ENCODE results near the gene RHBDL1. TPM values are rescaled to one million over a fixed set of nuclear protein-coding genes. Genes with fewer than 3 reads are reported as not detected.

RHBDL1 gene
- total RNA-seq, 1 experiment from 2014 or later: 1.5 TPM

DNA sequence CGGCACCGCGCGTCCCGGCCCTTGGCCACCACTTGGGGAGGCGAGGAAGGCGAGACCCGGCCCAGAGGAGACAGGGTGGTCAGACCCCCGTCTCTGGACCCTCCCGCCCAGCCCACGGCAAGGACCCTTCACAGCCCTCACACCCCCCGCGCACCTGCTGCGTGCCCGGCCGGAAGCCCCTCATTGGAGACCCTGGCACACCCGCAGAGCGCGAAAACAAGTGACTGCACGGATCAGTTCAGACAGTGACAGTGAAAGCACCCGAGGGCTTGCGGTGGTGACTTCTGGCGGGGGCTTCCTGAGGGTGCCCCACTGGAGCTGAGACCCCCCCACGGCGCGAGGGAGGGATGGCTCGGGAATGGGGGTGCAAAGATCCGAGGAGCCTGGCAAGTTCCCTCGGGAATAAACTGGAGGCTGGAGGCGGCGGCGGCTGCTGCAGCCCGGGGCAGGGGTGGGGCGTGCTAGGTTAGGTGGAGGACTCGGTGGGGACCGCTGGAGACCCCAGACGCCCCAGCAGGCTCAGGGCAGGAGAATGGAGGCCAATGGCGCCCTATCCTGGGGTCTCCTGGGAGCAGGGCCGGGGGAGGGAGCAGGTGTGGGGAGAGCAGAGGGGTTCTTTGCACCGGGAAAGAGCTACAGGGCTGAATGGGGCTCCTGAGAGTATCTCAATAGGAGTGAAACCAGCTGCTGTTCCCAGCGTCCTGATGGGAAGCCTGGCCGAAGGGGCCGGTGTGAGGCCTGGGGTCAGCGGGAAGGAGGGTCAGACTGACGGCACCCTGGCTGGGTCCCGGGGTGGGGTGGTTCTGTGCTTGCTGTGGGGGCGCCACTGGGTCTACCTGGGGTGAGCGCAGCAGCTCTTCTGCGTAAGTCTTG lies 31.0 kb downstream of the RHBDL1 start:
- no peaks in the 10 kb centered on the region for H3K36me3 ChIP-seq (ENCODE audit: insufficient read depth, low read length, poor library complexity, severe bottlenecking)
- intact Hi-C loops (cut with micrococcal nuclease; ENCODE audit: unreplicated experiment): no loop called here
- peak overlapping the region; percentile 23 for H3K4me3 ChIP-seq (ENCODE audit: low read depth, low read length, poor library complexity, severe bottlenecking)
- peaks cover 58% of the 10 kb centered on the region for H3K27me3 ChIP-seq (replicated peaks; ENCODE audit: insufficient read depth, low read depth, low read length, poor library complexity)
- DNase-seq (ENCODE audit: low spot score): no peak
- no peaks in the 10 kb centered on the region for H3K4me1 ChIP-seq (ENCODE audit: insufficient read depth, low read length, poor library complexity, severe bottlenecking)
- BruUV-seq (replicated peaks): no TSS peak
- ChIA-PET POLR2A (ENCODE audit: low non-redundant PET) (no interaction called here), CTCF (no interaction called here)
- no peaks in the 10 kb centered on the region for H3K9me3 ChIP-seq (ENCODE audit: low read depth, low read length, poor library complexity, severe bottlenecking)
- peak; percentile 7 for TF ChIP-seq EZH2 (IDR thresholded peaks at IDR 0.05; ENCODE audit: borderline replicate concordance, low read depth, low read length, poor library complexity, severe bottlenecking)
- TF ChIP-seq CTCF (conservative IDR thresholded peaks at IDR 0.05; ENCODE audit: low read depth, low read length): no peak
- no peak overlapping the region for H3K27ac ChIP-seq (ENCODE audit: low read depth, low read length, poor library complexity, severe bottlenecking)

- no TSS peak for BruUV-seq (replicated peaks)
- intact Hi-C loops (cut with micrococcal nuclease; ENCODE audit: unreplicated experiment): no loop called here
- H3K4me1 ChIP-seq (ENCODE audit: insufficient read depth, low read length, poor library complexity, severe bottlenecking): no peaks in the 10 kb centered on the region
- DNase-seq (ENCODE audit: low spot score): no peak
- ChIA-PET POLR2A (ENCODE audit: low non-redundant PET) (no interaction called here), CTCF (interaction anchor here (0.5 kb wide), 1 partner anchor 130 kb away, joined by 4 read pairs; no protein-coding TSS in a partner anchor)
- no peak overlapping the region for H3K27ac ChIP-seq (ENCODE audit: low read depth, low read length, poor library complexity, severe bottlenecking)
- peaks cover 51% of the 10 kb centered on the region for H3K27me3 ChIP-seq (replicated peaks; ENCODE audit: insufficient read depth, low read depth, low read length, poor library complexity)
- no peak overlapping the region for H3K4me3 ChIP-seq (ENCODE audit: low read depth, low read length, poor library complexity, severe bottlenecking)
- no peaks in the 10 kb centered on the region for H3K36me3 ChIP-seq (ENCODE audit: insufficient read depth, low read length, poor library complexity, severe bottlenecking)
- no peaks in the 10 kb centered on the region for H3K9me3 ChIP-seq (ENCODE audit: low read depth, low read length, poor library complexity, severe bottlenecking)
- TF ChIP-seq CTCF (conservative IDR thresholded peaks at IDR 0.05; ENCODE audit: low read depth, low read length) (no peak), EZH2 (IDR thresholded peaks at IDR 0.05; ENCODE audit: borderline replicate concordance, low read depth, low read length, poor library complexity, severe bottlenecking) (no peak)
Measured at GRCh38 chr16:707062-707538, 31.6 kb downstream of the RHBDL1 start.

DNA sequence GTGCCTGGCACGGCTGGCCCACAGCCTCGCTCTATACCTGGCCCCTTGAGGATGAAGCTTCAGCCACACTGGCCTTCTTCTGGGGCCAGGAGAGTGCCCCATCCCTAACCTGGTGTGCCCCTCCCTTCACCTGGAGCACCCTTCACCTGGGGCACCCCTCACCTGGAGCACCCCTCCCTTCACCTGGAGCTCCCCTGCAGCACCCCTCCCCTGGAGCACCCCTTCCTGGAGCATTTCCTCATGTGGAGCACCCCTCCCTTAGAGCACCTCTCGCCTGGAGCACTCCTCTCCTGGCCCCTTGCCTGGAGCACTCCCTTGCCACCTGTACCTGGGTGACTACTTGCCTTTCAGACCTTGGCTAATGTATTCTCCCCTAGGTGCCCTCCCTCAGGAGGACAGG lies 32.5 kb downstream of the RHBDL1 start:
- ChIA-PET CTCF (interaction anchor here (0.5 kb wide), 2 partner anchors 10 to 131 kb away, joined by 3 to 4 read pairs; no protein-coding TSS in a partner anchor), POLR2A (ENCODE audit: low non-redundant PET) (no interaction called here)
- DNase-seq (ENCODE audit: low spot score): no peak
- TF ChIP-seq CTCF (conservative IDR thresholded peaks at IDR 0.05; ENCODE audit: low read depth, low read length) (no peak), EZH2 (IDR thresholded peaks at IDR 0.05; ENCODE audit: borderline replicate concordance, low read depth, low read length, poor library complexity, severe bottlenecking) (no peak)
- no peak overlapping the region for H3K27ac ChIP-seq (ENCODE audit: low read depth, low read length, poor library complexity, severe bottlenecking)
- H3K4me3 ChIP-seq (ENCODE audit: low read depth, low read length, poor library complexity, severe bottlenecking): no peak overlapping the region
- no TSS peak for BruUV-seq (replicated peaks)
- no peaks in the 10 kb centered on the region for H3K36me3 ChIP-seq (ENCODE audit: insufficient read depth, low read length, poor library complexity, severe bottlenecking)
- intact Hi-C loops (cut with micrococcal nuclease; ENCODE audit: unreplicated experiment): no loop called here
- no peaks in the 10 kb centered on the region for H3K4me1 ChIP-seq (ENCODE audit: insufficient read depth, low read length, poor library complexity, severe bottlenecking)
- H3K9me3 ChIP-seq (ENCODE audit: low read depth, low read length, poor library complexity, severe bottlenecking): no peaks in the 10 kb centered on the region
- peaks cover 43% of the 10 kb centered on the region for H3K27me3 ChIP-seq (replicated peaks; ENCODE audit: insufficient read depth, low read depth, low read length, poor library complexity)
